HG03575 (cell line): ENCODE data around the gene GRK4.

Source experiments
- ATAC-seq: cut with Tn5 transposase; IDR thresholded peaks from one replicate; pipeline ENCODE4 v1.9.1; 2021; ENCODE audit not compliant: unreplicated experiment, insufficient number of reproducible peaks, low FRiP score; ENCODE audit errors: extremely low read depth

Gene GRK4

DNA sequence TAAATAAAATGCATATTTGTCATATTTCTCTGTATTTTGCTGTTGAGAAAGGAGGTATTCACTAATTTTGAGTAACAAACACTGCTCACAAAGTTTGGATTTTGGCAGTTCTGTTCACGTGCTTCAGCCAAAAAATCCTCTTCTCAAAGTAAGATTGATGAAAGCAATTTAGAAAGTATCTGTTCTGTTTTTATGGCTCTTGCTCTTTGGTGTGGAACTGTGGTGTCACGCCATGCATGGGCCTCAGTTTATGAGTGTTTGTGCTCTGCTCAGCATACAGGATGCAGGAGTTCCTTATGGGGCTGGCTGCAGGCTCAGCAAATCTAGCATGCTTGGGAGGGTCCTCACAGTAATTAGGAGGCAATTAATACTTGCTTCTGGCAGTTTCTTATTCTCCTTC lies 114.4 kb downstream of the GRK4 start:
- no peak for ATAC-seq

DNA sequence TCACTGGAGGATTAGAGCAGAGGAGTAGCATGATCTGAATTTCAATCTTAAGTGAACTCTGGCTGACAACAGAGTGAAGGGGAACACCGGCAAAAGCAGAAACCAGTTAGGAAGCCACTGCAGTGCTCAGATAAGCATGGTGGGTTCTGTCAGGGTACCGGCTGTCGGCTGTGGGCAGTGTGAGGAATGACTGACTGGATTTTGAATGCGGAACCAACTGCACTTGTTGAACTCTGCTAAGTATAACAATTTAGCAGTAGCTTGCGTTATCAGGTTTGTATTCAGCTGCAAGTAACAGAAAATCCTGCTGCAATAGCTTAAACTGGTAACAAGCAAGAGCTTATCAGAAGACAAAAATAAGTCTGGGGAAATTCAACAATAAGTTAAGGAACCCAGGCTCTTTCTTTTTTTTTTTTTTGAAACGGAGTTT lies 116.3 kb downstream of the GRK4 start:
- ATAC-seq, result no peak

DNA sequence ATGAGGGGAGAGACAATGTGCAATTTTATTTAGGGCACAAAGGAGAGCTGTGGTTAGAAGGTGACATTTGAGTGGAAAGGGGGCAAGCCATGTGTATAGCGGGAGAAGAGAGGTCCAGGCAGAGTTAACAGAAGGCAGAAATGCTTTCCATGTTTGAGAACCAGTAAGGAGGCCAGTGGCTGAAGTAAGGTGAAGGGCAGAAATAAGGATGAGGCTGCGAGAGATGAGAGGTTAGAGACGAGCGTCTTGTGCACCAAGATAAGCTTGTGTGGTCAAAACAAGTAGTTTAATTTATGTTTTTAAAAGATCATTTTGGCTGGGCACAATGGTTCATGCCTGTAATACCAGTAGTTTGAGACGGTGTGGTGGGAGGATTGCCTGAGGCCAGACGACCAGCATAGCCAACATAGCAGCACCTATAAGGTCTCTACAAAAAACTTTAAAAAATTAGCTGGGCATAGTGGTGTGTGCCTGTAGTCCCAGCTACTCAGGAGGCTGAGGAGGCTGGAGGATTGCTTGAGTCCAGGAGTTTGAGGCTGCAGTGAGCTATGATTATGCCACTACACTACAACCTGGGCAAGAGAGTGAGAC lies 119.6 kb downstream of the GRK4 start:
- no peak for ATAC-seq

DNA sequence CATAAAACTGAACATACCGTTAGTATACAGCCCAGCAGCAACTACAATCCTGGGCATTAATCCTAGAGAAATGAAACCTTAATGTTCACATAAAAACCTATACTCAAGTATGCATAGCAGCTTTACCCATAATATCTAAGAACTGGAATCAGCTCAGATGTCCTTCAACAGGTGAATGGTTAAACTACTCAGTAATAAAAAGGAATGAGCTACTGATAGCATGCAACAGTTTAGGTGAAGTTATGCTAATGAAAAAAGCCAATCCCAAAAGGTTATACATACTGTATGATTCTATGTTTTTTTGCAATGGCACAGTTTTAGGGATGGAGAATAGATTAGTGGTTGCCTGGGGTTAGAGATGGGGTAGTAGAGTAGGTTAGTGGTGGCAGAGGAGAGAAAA lies 120.4 kb downstream of the GRK4 start:
- no peak for ATAC-seq

DNA sequence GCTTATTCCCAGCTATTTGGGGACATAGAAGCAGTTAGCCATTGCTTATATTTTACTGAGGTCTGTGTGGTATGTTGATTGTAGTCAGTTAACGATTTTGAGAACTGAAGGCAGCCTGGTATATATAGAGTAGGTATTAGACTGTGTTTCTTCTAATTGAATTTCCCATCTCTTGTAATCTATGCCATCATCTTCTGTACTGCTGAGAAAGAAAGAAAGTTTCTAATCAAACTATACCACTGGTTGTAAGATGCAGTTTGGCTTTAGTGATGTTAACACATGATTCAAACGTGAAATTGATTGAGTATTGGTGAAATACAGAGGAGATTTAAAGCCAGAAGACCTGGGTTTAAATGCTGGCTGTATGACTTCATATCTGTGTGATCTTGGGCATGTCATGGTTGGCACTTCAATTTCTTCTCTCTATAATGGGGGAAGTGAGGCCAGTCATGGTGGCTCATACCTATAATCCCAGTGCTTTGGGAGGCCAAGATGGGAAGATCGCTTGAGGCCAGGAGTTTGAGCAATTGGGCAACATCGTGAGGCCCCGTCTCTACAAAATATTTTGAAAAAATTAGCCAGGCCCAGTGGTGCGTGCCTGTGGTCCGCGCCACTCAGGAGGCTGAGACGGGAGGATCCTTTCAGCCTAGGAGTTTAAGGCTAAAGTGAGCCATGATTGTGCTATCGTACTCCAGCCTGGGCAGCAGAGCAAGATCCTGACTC lies 122.7 kb downstream of the GRK4 start:
- no peak for ATAC-seq

DNA sequence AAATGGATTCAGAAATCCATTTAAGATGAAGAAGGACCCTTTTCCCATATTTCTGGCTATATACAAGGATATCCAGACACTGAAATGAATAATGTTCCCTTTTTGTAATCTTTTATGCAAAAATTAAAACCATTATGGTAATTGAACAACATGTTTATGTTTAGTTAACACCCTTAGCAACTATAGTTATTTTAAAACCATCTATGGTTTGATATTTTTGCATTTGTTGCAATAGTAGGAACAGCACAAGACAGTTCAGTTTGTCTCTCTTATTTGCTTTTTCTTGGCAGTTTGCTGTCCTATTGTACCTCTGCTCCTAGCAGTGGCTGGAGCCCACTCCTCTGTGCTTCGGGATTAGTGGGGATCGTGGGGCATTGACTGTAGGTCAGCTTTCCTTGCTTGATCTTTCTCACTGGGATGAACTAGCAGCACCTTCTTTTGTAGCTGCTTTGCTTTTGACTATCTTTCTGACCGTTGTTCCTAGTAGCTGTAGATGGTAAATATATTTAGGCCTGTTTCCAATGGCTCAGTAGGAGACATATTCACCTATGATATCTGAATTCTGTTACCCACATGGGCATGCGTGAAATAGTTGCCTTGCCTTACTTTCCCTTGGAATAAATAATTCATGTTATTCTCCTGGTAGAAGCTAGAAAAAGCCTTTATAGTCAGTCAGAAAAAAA lies 123.9 kb downstream of the GRK4 start:
- ATAC-seq, result no peak
